Right lobe of liver (tissue), 4 donors: ENCODE data around the gene TMED7.

ENCODE experiments used
- CTCF ChIP-seq, 4 donors: fragments of 200-600 bp in 3 of 4; fragments of 450-650 bp in 1 of 4; IDR thresholded peaks; one replicate each; pipeline versions ENCODE4 v1.5.1 to v1.8.0; 2016 to 2022; ENCODE audit warnings: antibody characterized with exemption in 4 of 4, mild to moderate bottlenecking in 2 of 4
- POLR2A ChIP-seq: fragments of 450-650 bp; IDR thresholded peaks from one replicate; pipeline ENCODE4 v1.6.1; 2017; ENCODE audit warnings: antibody characterized with exemption, mild to moderate bottlenecking
- donor health status: DM: no; HTN: no; CAD: no.
- donor health status: DM: no; HTN: no; CAD: no.
- donor health status: DM: no; HTN: yes; CAD: no.

GRCh38 chr5:115657881-115658233 lies 32.0 kb upstream of the TMED7 start:
- TF ChIP-seq CTCF (IDR thresholded peaks at IDR 0.05) (no peak), POLR2A (no peak)
